SU-DHL-6 (cell line): Measurements from ENCODE around the gene SHISAL1.

ENCODE experiments used
- CTCF ChIP-seq: fragments of 200-600 bp; sonication (generic); IDR thresholded peaks from one replicate; pipeline ENCODE4 v1.5.1; 2017; ENCODE audit warnings: antibody characterized with exemption, mild to moderate bottlenecking, low read length, moderate library complexity; ENCODE audit not compliant: insufficient read depth, poor library complexity, severe bottlenecking
- EZH2phosphoT487 ChIP-seq: fragments of 200-600 bp; sonication (generic), shearing (Covaris generic); conservative IDR thresholded peaks from 2 replicates; pipeline ENCODE4 v1.6.1; 2018; ENCODE audit warnings: mild to moderate bottlenecking, antibody characterized with exemption, low read length, moderate library complexity, mixed read lengths

DNA sequence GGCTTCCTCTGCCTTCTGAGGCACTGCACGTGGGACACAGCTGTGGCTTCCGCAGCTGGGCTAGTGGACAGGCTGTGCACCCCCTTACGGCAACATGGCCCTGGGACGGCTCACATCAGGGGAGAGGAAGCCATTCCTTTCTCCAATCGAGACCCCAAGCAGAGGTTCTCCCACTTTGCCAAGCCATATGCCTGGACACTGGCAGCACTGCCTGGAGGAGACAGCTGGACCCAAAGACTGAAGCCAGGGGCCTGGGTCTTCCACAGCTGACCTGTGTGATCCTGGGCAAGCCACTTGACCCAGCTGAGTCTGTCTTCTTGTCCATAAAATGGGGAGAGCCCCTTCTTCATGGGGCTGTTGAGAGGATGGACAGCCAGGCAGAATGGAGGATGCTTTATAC is 65.4 kb downstream of the SHISAL1 start:
- TF ChIP-seq CTCF (no peak), EZH2phosphoT487 (no peak)
